HepG2 (cell line): ENCODE results near the gene LRRC8D. TPM values are rescaled to one million over a fixed set of nuclear protein-coding genes. Genes with fewer than 3 reads are reported as not detected.

Experiments
- ATAC-seq: fragments of 200-7000 bp; cut with Tn5 transposase; 3 replicates; pipeline ENCODE4 v1.9.1; 2020; ENCODE audit warnings: mild to moderate bottlenecking, moderate library complexity
- BruUV-seq: library from RNA; stranded (reverse); fragments of 400-500 nt; replicated peaks from 2 replicates; lab custom pipeline; 2021; lab: Mats Ljungman, UMichigan
- CTCF ChIA-PET: fragments of 300-600 bp; formaldehyde crosslinking; extraction: SDS; loops from one replicate; lab custom pipeline; 2021; ENCODE audit warnings: low total read pairs, inconsistent platforms, low intra/inter-chr PET ratio; lab: Yijun Ruan, JAX
- POLR2A ChIA-PET: fragments of 350-600 bp; sonication (Branson Sonifier 250); formaldehyde crosslinking; loops from one replicate; lab custom pipeline; 2020; ENCODE audit warnings: antibody characterized with exemption, inconsistent platforms; lab: Yijun Ruan, JAX
- DNase-seq: peaks from one replicate; pipeline ENCODE4 v3.0.0-alpha.2; 2015; ENCODE audit warnings: low spot score
- FAIRE-seq: peaks from 3 replicates; lab custom pipeline; 2011; peaks lifted over from hg19 to GRCh38; lab: Jason Lieb, UNC
- H2AFZ ChIP-seq: one replicate; pipeline ENCODE4 v1.6.1; 2011; ENCODE audit warnings: low read length, inconsistent platforms
- H3K27ac ChIP-seq: fragments of 300-600 bp; 3 replicates; pipeline ENCODE4 v1.8.0; 2011; ENCODE audit warnings: mixed run types, mild to moderate bottlenecking, mixed read lengths, low read length, inconsistent platforms; ENCODE audit not compliant: insufficient read depth; ENCODE audit errors: extremely low read length
- H3K27me3 ChIP-seq, 2 experiments: fragments of 200-600 bp in 1 of 2; 2 replicates in 1 of 2; 3 replicates in 1 of 2; pipeline versions ENCODE4 v1.6.0 to v1.8.0; 2011; ENCODE audit warnings: low read length in 2 of 2, mild to moderate bottlenecking in 2 of 2, moderate library complexity in 2 of 2, inconsistent platforms in 1 of 2; ENCODE audit not compliant: insufficient read depth in 2 of 2, control insufficient read depth in 1 of 2
- H3K36me3 ChIP-seq, 2 experiments: fragments of 200-600 bp in 1 of 2; replicated peaks in 1 of 2; 2 replicates in 1 of 2; 3 replicates in 1 of 2; pipeline versions ENCODE4 v1.5.1 to v1.8.0; 2011; ENCODE audit warnings: low read length in 2 of 2, inconsistent platforms in 1 of 2; ENCODE audit not compliant: insufficient read depth in 2 of 2, control insufficient read depth in 1 of 2
- H3K4me1 ChIP-seq: 2 replicates; pipeline ENCODE4 v1.5.1; 2012; ENCODE audit warnings: low read length, inconsistent platforms; ENCODE audit not compliant: insufficient read depth
- H3K4me2 ChIP-seq: 2 replicates; pipeline ENCODE4 v1.6.0; 2011; ENCODE audit warnings: low read depth, low read length, inconsistent platforms
- H3K4me3 ChIP-seq, 3 experiments: fragments of 200-600 bp in 1 of 3; sonication (generic), shearing (Covaris generic) in 1 of 3; replicated peaks in 1 of 3; 2 replicates each; pipeline ENCODE4 v1.5.1; 2011 to 2016; ENCODE audit warnings: low read length in 3 of 3, inconsistent platforms in 2 of 3, low read depth in 2 of 3, mild to moderate bottlenecking in 2 of 3, control low read depth in 1 of 3, mixed read lengths in 1 of 3; ENCODE audit not compliant: insufficient read depth in 1 of 3
- H3K79me2 ChIP-seq: one replicate; pipeline ENCODE4 v1.6.1; 2011; ENCODE audit warnings: low read length, inconsistent platforms; ENCODE audit not compliant: insufficient read depth
- H3K9ac ChIP-seq: 2 replicates; pipeline ENCODE4 v1.6.0; 2011; ENCODE audit warnings: mild to moderate bottlenecking, low read depth, low read length, inconsistent platforms; ENCODE audit not compliant: insufficient read depth
- H3K9me3 ChIP-seq: 2 replicates; pipeline ENCODE4 v1.5.1; 2012; ENCODE audit warnings: mild to moderate bottlenecking, low read length
- H4K20me1 ChIP-seq: 2 replicates; pipeline ENCODE4 v1.6.0; 2011; ENCODE audit warnings: inconsistent platforms, mild to moderate bottlenecking, low read length, moderate library complexity; ENCODE audit not compliant: insufficient read depth
- FOXA3 ChIP-seq: IDR thresholded peaks from 2 replicates; pipeline ENCODE4 v1.6.1; 2016; ENCODE audit warnings: missing genetic modification reagents, missing compliant biosample characterization
- HOXA5 ChIP-seq: sonication (generic); formaldehyde crosslinking; IDR thresholded peaks from 2 replicates; pipeline ENCODE4 v1.4.0; 2020; ENCODE audit warnings: missing genetic modification reagents
- NFE2L1 ChIP-seq: sonication (generic); formaldehyde crosslinking; IDR thresholded peaks from 2 replicates; pipeline ENCODE4 v1.4.0; 2020; ENCODE audit warnings: missing genetic modification reagents, mild to moderate bottlenecking, borderline replicate concordance
- RBM22 ChIP-seq: fragments of 200-400 bp; formaldehyde crosslinking; optimal IDR thresholded peaks from 2 replicates; pipeline ENCODE3; 2017; ENCODE audit warnings: mild to moderate bottlenecking, low read length, moderate library complexity
- SKI ChIP-seq: fragments of 450-650 bp; IDR thresholded peaks from one replicate; pipeline ENCODE4 v1.6.1; 2018; ENCODE audit warnings: mild to moderate bottlenecking; ENCODE audit not compliant: partially characterized antibody
- TCF7L2 ChIP-seq: IDR thresholded peaks from 2 replicates; pipeline ENCODE4 v1.6.1; 2011; ENCODE audit warnings: mild to moderate bottlenecking, low read depth, low read length, moderate library complexity
- THAP11 ChIP-seq: IDR thresholded peaks from 2 replicates; pipeline ENCODE4 v1.6.1; 2016; ENCODE audit warnings: missing biosample characterization, missing genetic modification reagents
- ZNF12 ChIP-seq: sonication (generic); formaldehyde crosslinking; IDR thresholded peaks from 2 replicates; pipeline ENCODE4 v1.5.0; 2020; ENCODE audit warnings: missing genetic modification reagents
- ZNF350 ChIP-seq: sonication (generic); formaldehyde crosslinking; IDR thresholded peaks from 2 replicates; pipeline ENCODE4 v1.4.0; 2020; ENCODE audit warnings: mild to moderate bottlenecking, low read depth, missing genetic modification reagents, borderline replicate concordance
- ZNF513 ChIP-seq: sonication (generic); formaldehyde crosslinking; conservative IDR thresholded peaks from 2 replicates; pipeline ENCODE4 v1.5.0; 2020; ENCODE audit warnings: missing genetic modification reagents
- ZNF570 ChIP-seq: sonication (generic); formaldehyde crosslinking; IDR thresholded peaks from 2 replicates; pipeline ENCODE4 v1.4.0; 2020; ENCODE audit warnings: mild to moderate bottlenecking, missing genetic modification reagents, borderline replicate concordance
- ZNF598 ChIP-seq: sonication (generic); formaldehyde crosslinking; IDR thresholded peaks from 2 replicates; pipeline ENCODE4 v1.5.1; 2020; ENCODE audit warnings: mild to moderate bottlenecking, missing genetic modification reagents, borderline replicate concordance
- ZNF644 ChIP-seq: IDR thresholded peaks from 2 replicates; pipeline ENCODE4 v1.6.1; 2016; ENCODE audit warnings: low read depth
- ZNF790 ChIP-seq: sonication (generic); formaldehyde crosslinking; IDR thresholded peaks from 2 replicates; pipeline ENCODE4 v1.8.0; 2022; ENCODE audit warnings: missing genetic modification reagents, mild to moderate bottlenecking, borderline replicate concordance
- ZSCAN12 ChIP-seq: sonication (generic); formaldehyde crosslinking; IDR thresholded peaks from 2 replicates; pipeline ENCODE4 v1.9.0; 2021; ENCODE audit warnings: mild to moderate bottlenecking, missing genetic modification reagents
- WGBS: methylation state at CpG from one replicate; pipeline ENCODE4 v1.1.6; 2017; ENCODE audit warnings: low lambda C conversion rate; 5-methylcytosine and 5-hydroxymethylcytosine counted together
- in situ Hi-C: cut with HindIII; loops from 2 replicates; pipeline ENCODE4 v1.10.0; 2017; ENCODE audit warnings: low pct_unique_long_range_greater_than_20kb; ENCODE audit not compliant: extremely low pct_ligation_motif_present
- intact Hi-C: fragments of 100-400 bp; cut with micrococcal nuclease; formaldehyde crosslinking; loops from one replicate; pipeline ENCODE4 v1.10.0; 2022; ENCODE audit not compliant: unreplicated experiment
- polyA plus RNA-seq, 8 experiments: library from polyadenylated mRNA; depleted of rRNA in 3 of 8; stranded (reverse) in 7 of 8; unstranded in 1 of 8; fragments of >200 nt; fragmentation: Illumina TruSeq in 4 of 8; extraction: Trizol in 4 of 8; gene quantifications; 2 replicates each; pipeline versions ENCODE4 v1.2.1 to v1.2.3, GENCODE V29; 2011 to 2016; ENCODE audit warnings: low read depth in 4 of 8, missing spikeins in 1 of 8, mixed read lengths in 1 of 8; ENCODE audit not compliant: insufficient read depth in 1 of 8
- total RNA-seq, 5 experiments: library from RNA; depleted of rRNA; stranded (reverse); fragments of >200 nt; fragmentation: Illumina TruSeq; extraction: Trizol; gene quantifications; 2 replicates each; pipeline ENCODE4 v1.2.3, GENCODE V29; 2016; ENCODE audit warnings: low read depth in 1 of 5
- TF ChIP-seq, protein P1 (sequence below): sonication (generic); formaldehyde crosslinking; IDR thresholded peaks from 2 replicates; pipeline ENCODE4 v1.9.0; 2021; ENCODE audit warnings: missing genetic modification reagents, borderline replicate concordance

The LRRC8D gene
- total and polyA plus RNA-seq, 2 of the 13 experiments (the other 11 are each of a cell fraction or from before 2014, with no cell fraction given), result 29.9 to 45.5 TPM

GRCh38 chr1:89957107-89957506 is 136.3 kb downstream of the LRRC8D start:
- in situ Hi-C loops, result no loop called here
- BruUV-seq, result no TSS peak
- CTCF ChIA-PET, result no interaction called here
- no peaks in the 10 kb centered on the region for H3K9me3 ChIP-seq
- WGBS, result 22% methylated on average over 1 of the region's 1 CpG
- TF ChIP-seq RBM22, result no peak
- no peak for TF ChIP-seq THAP11 (CRISPR knock-in tag)
- TF ChIP-seq, all 625 proteins: peak for 0
- peak; percentile 18 for FAIRE-seq
- Histone ChIP-seq H3K27me3 (no peaks in the 10 kb centered on the region), H3K4me3 (0 out of 6 replicates have a peak overlapping the region, but pooled peaks of 2 of the 3 experiments have one; percentile 0 to 20), H2AFZ (peak overlapping the region; percentile 73), H3K4me1 (peaks cover 48% of the 10 kb centered on the region), H3K4me2 (peak overlapping the region; percentile 44), H3K27ac (peak overlapping the region; percentile 15), H3K9ac (no peak overlapping the region), H4K20me1 (no peaks in the 10 kb centered on the region), H3K79me2 (no peaks in the 10 kb centered on the region), H3K36me3 (no peaks in the 10 kb centered on the region)
- intact Hi-C loops, result loop anchor here (10.0 kb wide), 1 partner anchor 152 kb away; no protein-coding TSS in a partner anchor
- peak; percentile 39 for DNase-seq
- ATAC-seq, result peak; percentile 63
- POLR2A ChIA-PET, result no interaction called here

DNA sequence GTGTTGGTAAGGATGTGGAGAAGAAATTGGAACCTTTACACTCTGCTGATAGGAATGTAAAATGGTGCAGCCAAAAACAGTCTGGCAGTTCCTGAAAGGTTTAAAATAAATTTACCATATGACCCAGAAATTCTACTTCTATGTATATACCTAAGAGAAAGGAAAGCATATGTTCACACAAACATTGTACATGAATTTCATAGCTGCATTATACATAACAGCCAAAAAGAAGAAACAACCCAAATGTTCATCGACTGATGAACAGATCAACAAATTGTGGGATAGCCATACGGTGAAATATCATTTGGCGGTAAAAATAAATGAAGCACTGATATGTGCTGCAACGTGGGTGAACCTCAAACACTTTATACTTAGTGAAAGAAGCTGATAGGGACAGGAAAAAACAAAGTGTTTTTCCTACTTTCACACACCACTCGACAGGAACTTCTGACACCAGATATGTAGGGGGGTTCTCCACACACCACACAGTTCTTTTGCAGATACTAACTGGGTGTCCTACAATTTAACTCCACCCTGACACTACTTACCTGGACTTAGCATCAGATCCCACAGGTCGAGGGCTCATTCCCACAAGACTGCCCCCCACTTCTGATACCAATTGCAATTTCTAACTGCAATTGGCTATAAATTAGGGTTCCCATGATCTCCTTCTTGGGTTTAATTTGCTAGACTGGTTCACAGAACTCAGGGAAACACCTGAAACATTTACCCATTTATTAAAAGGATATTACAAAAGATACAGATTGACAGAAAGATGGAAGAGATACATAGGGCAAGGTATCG is 138.2 kb downstream of the LRRC8D start:
- FAIRE-seq, result no peak
- H3K9ac ChIP-seq, result no peak overlapping the region
- 90% methylated on average over 7 of the region's 7 CpGs for WGBS
- no peak for ATAC-seq
- H2AFZ ChIP-seq, result no peak overlapping the region
- no peak for DNase-seq
- no peak overlapping the region for H3K4me2 ChIP-seq
- ChIA-PET POLR2A (no interaction called here), CTCF (no interaction called here)
- H3K9me3 ChIP-seq, result no peaks in the 10 kb centered on the region
- H3K4me3 ChIP-seq, result no peak overlapping the region
- intact Hi-C loops (loop anchor here (10.0 kb wide), 1 partner anchor 154 kb away; no protein-coding TSS in a partner anchor), in situ Hi-C loops (no loop called here)
- no peaks in the 10 kb centered on the region for H4K20me1 ChIP-seq
- no TSS peak for BruUV-seq
- no peaks in the 10 kb centered on the region for H3K27me3 ChIP-seq
- H3K27ac ChIP-seq, result no peak overlapping the region
- H3K36me3 ChIP-seq, result no peaks in the 10 kb centered on the region
- H3K79me2 ChIP-seq, result no peaks in the 10 kb centered on the region
- peaks cover 29% of the 10 kb centered on the region for H3K4me1 ChIP-seq
- TF ChIP-seq ZNF12 (no peak), ZNF570 (CRISPR knock-in tag) (no peak), ZSCAN12 (CRISPR knock-in tag) (no peak), TCF7L2 (no peak), ZNF790 (CRISPR knock-in tag) (no peak), SKI (no peak), ZNF644 (CRISPR knock-in tag) (no peak), FOXA3 (CRISPR knock-in tag) (no peak), HOXA5 (CRISPR knock-in tag) (no peak), NFE2L1 (CRISPR knock-in tag) (no peak), ZNF513 (CRISPR knock-in tag) (no peak), ZNF598 (no peak), ZNF350 (no peak)
- TF ChIP-seq, protein P1, sequence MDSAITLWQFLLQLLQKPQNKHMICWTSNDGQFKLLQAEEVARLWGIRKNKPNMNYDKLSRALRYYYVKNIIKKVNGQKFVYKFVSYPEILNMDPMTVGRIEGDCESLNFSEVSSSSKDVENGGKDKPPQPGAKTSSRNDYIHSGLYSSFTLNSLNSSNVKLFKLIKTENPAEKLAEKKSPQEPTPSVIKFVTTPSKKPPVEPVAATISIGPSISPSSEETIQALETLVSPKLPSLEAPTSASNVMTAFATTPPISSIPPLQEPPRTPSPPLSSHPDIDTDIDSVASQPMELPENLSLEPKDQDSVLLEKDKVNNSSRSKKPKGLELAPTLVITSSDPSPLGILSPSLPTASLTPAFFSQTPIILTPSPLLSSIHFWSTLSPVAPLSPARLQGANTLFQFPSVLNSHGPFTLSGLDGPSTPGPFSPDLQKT, result no peak
